Measurements from ENCODE around the gene KDELR1. TPM values are rescaled to one million over a fixed set of nuclear protein-coding genes. Genes with fewer than 3 reads are reported as not detected.

Gene KDELR1
- total and polyA plus RNA-seq, 9 of the 15 experiments (the other 6 are each of a cell fraction or from before 2014, with no cell fraction given), result 6.1 to 165 (median 58.5) TPM

GRCh38 chr19:48398375-48399235 lies 7.3 kb upstream of the KDELR1 start:
- Histone ChIP-seq H3K4me3 (peak overlapping the region; percentile 75), H3K27me3 (ENCODE audit: control insufficient read depth in 2 of 2, insufficient read depth in 2 of 2, low read length in 2 of 2) (no peaks in the 10 kb centered on the region), H4K20me1 (replicated peaks; ENCODE audit: control insufficient read depth, insufficient read depth, low read length) (peaks cover 10% of the 10 kb centered on the region), H3K27ac (ENCODE audit: extremely low read depth, low read depth, low read length) (peak overlapping the region; percentile 85), H3K9me3 (replicated peaks; ENCODE audit: control insufficient read depth, insufficient read depth, low read depth, low read length) (no peaks in the 10 kb centered on the region), H3K36me3 (ENCODE audit: control insufficient read depth, insufficient read depth, low read length) (peaks cover 4% of the 10 kb centered on the region; the same call in 2 of the 3 replicates), H3K9me1 (ENCODE audit: control insufficient read depth, insufficient read depth, low read length) (no peaks in the 10 kb centered on the region), H3K4me2 (ENCODE audit: insufficient read depth, low read length) (peak overlapping the region; percentile 100), H2AFZ (ENCODE audit: low read depth, low read length) (peak overlapping the region; percentile 82), H3K79me2 (ENCODE audit: control insufficient read depth, insufficient read depth, low read length) (peaks cover 44% of the 10 kb centered on the region), H3K9ac (ENCODE audit: insufficient read depth in 1 of 2, low read depth in 2 of 2, low read length in 2 of 2) (peak overlapping the region; percentile 80 to 96), H3K4me1 (replicated peaks in 1 of 2; ENCODE audit: control insufficient read depth in 2 of 2, insufficient read depth in 2 of 2, low read length in 2 of 2) (peaks cover 41 to 68% of the 10 kb centered on the region in 2 experiments)
- BruUV-seq (replicated peaks), result no TSS peak
- under 1% methylated on average over 64 of the region's 104 CpGs for WGBS (ENCODE audit: insufficient coverage, low coverage, missing lambda C conversion rate)
- CTCF ChIA-PET (ENCODE audit: low intra/inter-chr PET ratio), result no interaction called here
- in situ Hi-C loops (cut with MboI), result no loop called here
- intact Hi-C loops (cut with micrococcal nuclease), result loop anchor here (2.0 to 10.0 kb wide), 5 partner anchors 20 to 96 kb away; partner anchors contain the start of genes CYTH2, EMP3 and SYNGR4
- DNase-seq (ENCODE audit: extremely low read depth in 1 of 4, low spot score in 3 of 4) (peak; percentile 94 to 98 (median 96)), ATAC-seq (peak; percentile 89), FAIRE-seq (peak; percentile 86)
- POLR2A ChIA-PET, result interaction anchor here (0.6 to 1.0 kb wide), 4 partner anchors 8 to 36 kb away, joined by 3 to 5 read pairs (median 4); no protein-coding TSS in a partner anchor
- TF ChIP-seq ETS1 (conservative IDR thresholded peaks at IDR 0.05; ENCODE audit: control insufficient read depth, low read depth, low read length), result no peak; the same call in 1 of the 2 replicates
- peak; percentile 79 to 84; a peak in 3 of 4 replicates for TF ChIP-seq NRF1 (conservative IDR thresholded peaks at IDR 0.05 in 1 of 2, IDR thresholded peaks at IDR 0.05 in 1 of 2)
- peak; percentile 92; the same call in 1 of the 2 replicates for TF ChIP-seq ZNF592 (IDR thresholded peaks at IDR 0.05)
- TF ChIP-seq SMARCA4 (IDR thresholded peaks at IDR 0.05), result no peak
- peak; percentile 11; the same call in 1 of the 2 replicates for TF ChIP-seq ARID4B (CRISPR knock-in tag; IDR thresholded peaks at IDR 0.05)
- peak; percentile 88 for TF ChIP-seq DMBX1 (CRISPR knock-in tag; IDR thresholded peaks at IDR 0.05; ENCODE audit: borderline replicate concordance)

Data from K562 (cell line).